Suppressor macrophage treated with lipopolysaccharide for 1 hour (primary cell): ENCODE measurements around the gene FUCA2.

Source experiments
- DNase-seq, 3 donors: peaks; one replicate each; pipeline ENCODE4 v3.0.0-alpha.2; 2020 to 2022

FUCA2 gene

GRCh38 chr6:143510991-143511891 is at the start of gene FUCA2:
Gene FUCA2, minus strand, starts transcription at chr6:143511720. Its CDS starts 86 bp downstream, at chr6:143511634.
- peak; percentile 92 to 95 (median 92) for DNase-seq

- no peak for DNase-seq
Observed at GRCh38 chr6:143561105-143561704, 49.7 kb upstream of the FUCA2 start.

- DNase-seq: no peak
Observed at GRCh38 chr6:143559051-143559660, 47.6 kb upstream of the FUCA2 start.

GRCh38 chr6:143556529-143556928 is 45.0 kb upstream of the FUCA2 start:
- no peak for DNase-seq

GRCh38 chr6:143555582-143555981 is 44.1 kb upstream of the FUCA2 start:
- no peak for DNase-seq

- DNase-seq: no peak
Observed at GRCh38 chr6:143555071-143555492, 43.6 kb upstream of the FUCA2 start.

GRCh38 chr6:143553337-143553736 is 41.8 kb upstream of the FUCA2 start:
- no peak for DNase-seq

GRCh38 chr6:143549949-143550268 is 38.4 kb upstream of the FUCA2 start:
- no peak for DNase-seq

GRCh38 chr6:143549221-143549948 is 37.9 kb upstream of the FUCA2 start:
- DNase-seq: no peak

- no peak for DNase-seq
Observed at GRCh38 chr6:143546599-143546998, 35.1 kb upstream of the FUCA2 start.

GRCh38 chr6:143545976-143546547 is 34.5 kb upstream of the FUCA2 start:
- DNase-seq: peak in 1 of 3 donors; percentile 23

- DNase-seq: no peak
Observed at GRCh38 chr6:143545165-143545564, 33.6 kb upstream of the FUCA2 start.

- no peak for DNase-seq
Observed at GRCh38 chr6:143544011-143544696, 32.6 kb upstream of the FUCA2 start.

GRCh38 chr6:143543435-143543834 is 31.9 kb upstream of the FUCA2 start:
- no peak for DNase-seq

GRCh38 chr6:143542888-143543287 is 31.4 kb upstream of the FUCA2 start:
- DNase-seq: peak in 1 of 3 donors; percentile 42

- no peak for DNase-seq
Observed at GRCh38 chr6:143540192-143540591, 28.7 kb upstream of the FUCA2 start.

- no peak for DNase-seq
Observed at GRCh38 chr6:143539734-143540133, 28.2 kb upstream of the FUCA2 start.

- DNase-seq: no peak
Observed at GRCh38 chr6:143539106-143539505, 27.6 kb upstream of the FUCA2 start.

GRCh38 chr6:143538374-143538773 is 26.9 kb upstream of the FUCA2 start:
- DNase-seq: no peak

GRCh38 chr6:143536866-143537691 is 25.6 kb upstream of the FUCA2 start:
- peak; percentile 78 to 88 (median 80) for DNase-seq

- DNase-seq: peak; percentile 50 to 78 (median 68)
Observed at GRCh38 chr6:143536461-143536865, 24.9 kb upstream of the FUCA2 start.
